AG04449 (cell line): ENCODE measurements around the gene LGALSL.

ENCODE experiments used
- CTCF ChIA-PET: fragments of 350-600 bp; formaldehyde crosslinking; extraction: SDS; loops from one replicate; lab custom pipeline; 2021; ENCODE audit warnings: antibody characterized with exemption; lab: Yijun Ruan, JAX
- POLR2A ChIA-PET: fragments of 400-600, 350-600 bp; formaldehyde crosslinking; extraction: SDS; loops from one replicate; lab custom pipeline; 2020; ENCODE audit warnings: antibody characterized with exemption, inconsistent platforms; lab: Yijun Ruan, JAX
- DNase-seq: peaks from one replicate; pipeline ENCODE4 v3.0.0-alpha.2; 2010; ENCODE audit warnings: low read depth, low spot score
- H3K4me3 ChIP-seq: 2 replicates; pipeline ENCODE4 v1.5.1; 2011; ENCODE audit warnings: low read depth, mild to moderate bottlenecking, control low read depth, low read length
- CTCF ChIP-seq: IDR thresholded peaks from one replicate; pipeline ENCODE4 v1.5.1; 2011; ENCODE audit warnings: mild to moderate bottlenecking, moderate library complexity, low read length, control low read depth, inconsistent platforms; ENCODE audit not compliant: insufficient read depth; ENCODE audit errors: missing control alignments

The LGALSL gene

GRCh38 chr2:64485961-64486360 is 32.0 kb downstream of the LGALSL start:
- ChIA-PET CTCF (interaction anchor here (0.6 to 10.4 kb wide), 10 partner anchors 9 to 157 kb away, joined by 3 to 315 read pairs (median 3); no protein-coding TSS in a partner anchor), POLR2A (no interaction called here)
- H3K4me3 ChIP-seq = no peak overlapping the region
- TF ChIP-seq CTCF = no peak
- DNase-seq = no peak

- CTCF ChIA-PET = interaction anchor here (0.7 to 10.4 kb wide), 65 partner anchors 9 to 508 kb away, joined by 3 to 315 read pairs (median 5); partner anchors contain the start of gene AFTPH
These were observed 33.5 kb downstream of the LGALSL start for GRCh38 chr2:64487256-64488049.

GRCh38 chr2:64488050-64488974 is 34.4 kb downstream of the LGALSL start:
- ChIA-PET CTCF (interaction anchor here (0.6 to 10.4 kb wide), 69 partner anchors 8 to 1623 kb away, joined by 3 to 315 read pairs (median 5); partner anchors contain the start of gene AFTPH), POLR2A (no interaction called here)
- H3K4me3 ChIP-seq = no peak overlapping the region
- peak; percentile 83 for TF ChIP-seq CTCF
- no peak for DNase-seq

More at GRCh38 chr2:64487256-64488049, 33.5 kb downstream of the LGALSL start:
- TF ChIP-seq CTCF = no peak
- H3K4me3 ChIP-seq = no peak overlapping the region
- POLR2A ChIA-PET = no interaction called here
- no peak for DNase-seq

GRCh38 chr2:64489081-64489751 is 35.3 kb downstream of the LGALSL start:
- no peak for DNase-seq
- POLR2A ChIA-PET = no interaction called here
- H3K4me3 ChIP-seq = no peak overlapping the region
- CTCF ChIA-PET = interaction anchor here (0.7 to 10.4 kb wide), 18 partner anchors 7 to 439 kb away, joined by 3 to 315 read pairs (median 12); partner anchors contain the start of gene AFTPH
- no peak for TF ChIP-seq CTCF

- TF ChIP-seq CTCF = no peak
- CTCF ChIA-PET = interaction anchor here (0.9 to 10.4 kb wide), 5 partner anchors 8 to 441 kb away, joined by 3 to 315 read pairs (median 5); no protein-coding TSS in a partner anchor
- no peak overlapping the region for H3K4me3 ChIP-seq
- peak; percentile 2 for DNase-seq
- POLR2A ChIA-PET = no interaction called here
These were observed 37.5 kb downstream of the LGALSL start for GRCh38 chr2:64491426-64491825.
